ENCODE results near the gene PIP5K1B.

PIP5K1B gene

GRCh38 chr9:68897577-68898145 lies 192.6 kb downstream of the PIP5K1B start:
- DNase-seq (ENCODE audit: low read depth in 2 of 3, low spot score in 1 of 3), result no peak

GRCh38 chr9:68898781-68899439 lies 193.9 kb downstream of the PIP5K1B start:
- no peak for DNase-seq (ENCODE audit: low read depth in 2 of 3, low spot score in 1 of 3)

- DNase-seq (ENCODE audit: low read depth in 2 of 3, low spot score in 1 of 3), result no peak
Observed at GRCh38 chr9:68904454-68904853, 199.4 kb downstream of the PIP5K1B start.

DNA sequence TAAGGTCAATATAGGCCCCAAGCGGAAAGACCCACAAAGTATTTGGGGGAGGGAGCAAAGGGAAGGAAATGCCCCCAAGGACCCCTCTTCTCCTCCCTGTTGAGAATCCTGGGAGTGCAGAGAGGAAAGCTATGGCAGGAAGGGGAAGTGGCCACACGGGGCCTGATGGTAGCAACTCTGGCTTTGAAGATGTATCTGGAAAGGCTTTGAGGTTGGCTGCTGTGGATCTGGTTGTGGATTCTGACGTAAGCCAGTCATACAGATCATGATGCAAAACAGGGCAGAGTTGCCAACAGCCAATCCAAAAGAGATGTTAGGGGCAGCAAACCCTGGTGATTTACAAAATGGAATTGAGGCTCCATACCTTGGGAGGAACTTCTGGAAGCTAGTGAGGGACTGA lies 200.1 kb downstream of the PIP5K1B start:
- DNase-seq (ENCODE audit: low read depth in 2 of 3, low spot score in 1 of 3), result no peak

DNA sequence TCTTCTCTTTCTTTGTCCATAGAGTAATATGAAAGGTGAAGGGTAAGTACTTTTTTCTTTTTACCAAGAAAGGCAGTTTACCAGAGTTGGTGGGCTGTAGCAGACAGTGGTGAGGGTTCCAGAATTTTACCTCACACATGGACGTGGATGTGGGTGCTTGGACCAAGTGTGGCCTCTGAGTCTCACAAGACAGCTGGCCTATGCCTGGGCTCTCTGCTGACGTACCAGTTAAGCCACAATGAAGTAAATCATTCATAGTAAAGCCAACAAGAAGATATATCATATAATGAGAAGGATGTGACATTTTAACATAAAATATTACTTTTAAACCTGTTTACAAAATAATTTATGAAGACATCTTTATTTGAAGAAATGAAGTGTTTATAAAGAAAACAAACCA lies 202.9 kb downstream of the PIP5K1B start:
- DNase-seq (ENCODE audit: low read depth in 2 of 3, low spot score in 1 of 3), result no peak

GRCh38 chr9:68912561-68912960 lies 207.5 kb downstream of the PIP5K1B start:
- no peak for DNase-seq (ENCODE audit: low read depth in 2 of 3, low spot score in 1 of 3)

GRCh38 chr9:68913054-68913453 lies 208.0 kb downstream of the PIP5K1B start:
- no peak for DNase-seq (ENCODE audit: low read depth in 2 of 3, low spot score in 1 of 3)

DNA sequence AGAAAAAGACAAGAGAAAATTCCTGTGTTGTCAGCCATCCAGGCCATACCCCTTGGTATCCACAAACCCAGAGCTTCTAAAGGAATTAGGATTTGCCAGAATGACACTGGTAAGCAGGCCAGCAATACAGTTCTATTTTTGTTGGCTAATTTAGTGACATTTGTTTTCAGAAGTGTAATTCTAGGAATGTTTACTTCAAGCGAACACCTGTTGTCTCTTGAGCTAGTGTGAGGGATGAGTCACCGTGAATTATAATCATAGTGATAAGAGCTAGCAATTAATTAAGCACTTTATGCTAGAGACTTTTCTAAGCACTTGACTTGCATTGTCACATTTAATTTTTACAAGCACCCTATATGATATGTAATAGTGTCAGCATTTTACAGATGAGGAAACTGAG lies 209.7 kb downstream of the PIP5K1B start:
- no peak for DNase-seq (ENCODE audit: low read depth in 2 of 3, low spot score in 1 of 3)

DNA sequence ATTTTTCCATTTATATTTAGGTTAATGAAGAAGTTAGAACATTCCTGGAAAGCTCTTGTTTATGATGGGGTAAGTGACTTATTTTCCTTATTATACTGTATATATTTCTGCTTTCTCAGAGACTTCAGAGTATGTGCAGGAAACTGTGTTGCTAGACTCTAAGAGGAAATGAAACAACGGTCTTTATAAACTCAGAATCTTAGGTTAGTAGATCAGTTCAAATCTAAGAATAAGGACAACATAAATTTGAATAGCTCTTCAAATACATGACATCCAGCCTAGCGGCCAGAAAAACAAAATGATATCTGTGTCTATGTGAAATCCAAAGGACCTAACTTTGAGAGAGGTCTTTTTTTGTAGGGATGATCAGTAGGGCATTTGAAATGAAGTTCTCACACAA lies 214.6 kb downstream of the PIP5K1B start:
- DNase-seq (ENCODE audit: low read depth in 2 of 3, low spot score in 1 of 3), result no peak

- no peak for DNase-seq (ENCODE audit: low read depth in 2 of 3, low spot score in 1 of 3)
Observed at GRCh38 chr9:68920921-68921320, 215.9 kb downstream of the PIP5K1B start.

DNA sequence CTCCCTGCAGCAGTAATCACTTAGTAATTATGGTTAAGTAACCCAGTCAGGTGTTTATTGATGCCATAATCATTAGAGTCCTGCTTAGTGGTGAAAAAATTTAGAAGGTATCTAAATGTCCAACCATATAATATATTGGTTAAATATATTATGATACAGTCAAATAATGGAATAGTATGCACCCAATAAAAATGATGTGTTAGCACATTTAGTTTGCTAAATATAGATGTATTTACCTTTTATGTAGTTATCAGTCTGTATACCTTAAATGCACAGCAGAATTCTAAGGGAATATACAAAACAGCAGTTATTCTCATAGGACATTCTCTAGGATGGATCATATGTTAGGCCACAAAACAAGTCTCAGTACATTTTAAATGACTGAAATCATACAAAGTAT lies 218.4 kb downstream of the PIP5K1B start:
- DNase-seq (ENCODE audit: low read depth in 2 of 3, low spot score in 1 of 3), result no peak

GRCh38 chr9:68925175-68925574 lies 220.1 kb downstream of the PIP5K1B start:
- no peak for DNase-seq (ENCODE audit: low read depth in 2 of 3, low spot score in 1 of 3)

- DNase-seq (ENCODE audit: low read depth in 2 of 3, low spot score in 1 of 3), result no peak
Observed at GRCh38 chr9:68927165-68927564, 222.1 kb downstream of the PIP5K1B start.

- no peak for DNase-seq (ENCODE audit: low read depth in 2 of 3, low spot score in 1 of 3)
Observed at GRCh38 chr9:68931821-68932220, 226.8 kb downstream of the PIP5K1B start.

- no peak for DNase-seq (ENCODE audit: low read depth in 2 of 3, low spot score in 1 of 3)
Observed at GRCh38 chr9:68932458-68932857, 227.4 kb downstream of the PIP5K1B start.

DNA sequence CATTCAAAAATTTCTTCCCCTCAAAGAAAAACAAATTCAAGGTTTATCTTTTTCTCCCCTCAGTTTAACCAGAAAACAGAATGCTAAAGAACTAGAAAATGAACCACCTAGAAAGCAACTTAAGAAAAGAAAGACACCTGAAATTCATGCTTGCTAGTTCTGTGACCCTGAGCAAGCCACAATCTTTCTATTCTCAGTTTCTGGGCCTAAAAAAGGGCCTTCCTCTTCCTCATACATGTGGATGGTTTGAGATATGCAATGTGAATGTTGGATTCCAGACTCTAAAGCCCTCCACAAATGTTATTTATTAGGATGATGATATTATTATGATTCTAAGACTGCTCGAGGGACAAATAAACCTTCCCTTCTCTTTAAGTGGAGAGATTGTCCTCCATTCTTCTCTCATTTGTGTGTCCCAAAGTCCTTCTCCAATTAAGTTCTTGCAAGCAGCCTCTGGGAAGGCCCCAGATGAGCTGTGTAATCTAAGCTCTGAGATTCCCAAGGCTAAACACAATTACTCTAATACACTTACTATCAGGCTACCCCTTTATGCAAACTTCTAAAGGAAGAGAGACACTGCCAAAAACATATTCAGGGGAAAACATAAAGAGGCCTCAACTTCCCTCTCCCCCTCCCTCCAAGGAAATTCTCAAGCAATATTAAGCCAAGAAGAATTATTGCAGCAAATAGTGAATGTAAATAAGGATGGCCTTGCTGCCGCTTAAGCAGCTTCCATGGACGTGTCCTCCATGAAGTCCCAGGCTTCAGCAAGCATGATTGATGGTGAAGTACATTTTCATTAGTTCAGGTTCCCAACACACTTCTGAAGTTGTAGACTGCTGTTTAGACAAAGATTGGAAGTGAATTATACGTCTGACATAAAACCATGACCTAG lies 228.6 kb downstream of the PIP5K1B start:
- no peak for DNase-seq (ENCODE audit: low read depth in 2 of 3, low spot score in 1 of 3)

GRCh38 chr9:68934329-68934644 lies 229.2 kb downstream of the PIP5K1B start:
- no peak for DNase-seq (ENCODE audit: low read depth in 2 of 3, low spot score in 1 of 3)

DNA sequence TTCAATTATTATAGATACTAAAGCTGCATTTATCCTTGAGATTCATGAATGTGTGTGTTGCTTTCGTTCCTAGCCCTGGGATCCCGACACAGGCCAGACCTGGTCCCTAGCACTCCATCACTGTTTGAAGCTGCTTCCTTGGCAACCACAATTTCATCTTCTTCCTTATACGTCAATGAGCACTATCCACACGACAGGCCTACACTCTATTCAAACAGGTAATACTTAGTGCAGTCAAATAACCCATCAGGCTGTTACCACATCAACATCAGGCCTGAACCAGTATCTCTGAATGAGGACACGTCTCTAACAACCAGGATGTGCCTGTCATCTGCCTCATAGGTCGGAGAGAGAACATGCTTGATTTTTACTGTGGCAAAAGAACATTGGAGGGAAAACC lies 235.5 kb downstream of the PIP5K1B start:
- no peak for DNase-seq (ENCODE audit: low read depth in 2 of 3, low spot score in 1 of 3)

DNA sequence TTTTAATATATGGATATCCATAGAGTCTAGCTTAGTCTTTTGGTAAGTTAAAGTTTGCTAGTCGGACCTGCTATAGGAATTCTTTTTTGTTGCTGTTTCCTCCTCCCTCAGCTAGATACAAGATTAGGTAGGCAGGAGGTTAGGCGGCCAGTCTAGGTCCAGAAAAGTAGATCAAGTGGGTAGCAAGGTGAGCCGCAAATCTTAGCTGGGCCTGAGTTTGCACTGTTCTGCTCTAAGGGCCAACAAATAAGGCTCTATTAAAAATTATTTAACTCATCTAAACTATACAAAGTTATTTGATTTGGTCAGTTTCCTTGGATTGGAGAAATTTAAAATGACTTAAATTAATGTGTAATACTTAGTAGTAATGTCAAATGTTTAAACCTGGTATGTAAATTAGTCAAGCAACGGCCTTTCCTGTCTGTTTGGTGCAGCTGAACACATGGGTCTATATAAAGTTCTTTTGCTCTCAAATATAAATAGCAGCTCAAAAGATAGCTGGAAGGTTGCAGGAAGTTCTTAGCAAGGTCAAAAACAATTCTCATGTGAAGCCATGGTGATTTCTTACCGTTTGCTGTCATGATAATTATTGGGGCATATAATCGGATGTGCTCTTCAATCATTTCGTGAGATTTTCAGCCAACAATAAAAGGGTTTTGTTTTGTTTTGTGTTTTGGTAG lies 236.9 kb downstream of the PIP5K1B start:
- no peak for DNase-seq (ENCODE audit: low read depth in 2 of 3, low spot score in 1 of 3)

DNA sequence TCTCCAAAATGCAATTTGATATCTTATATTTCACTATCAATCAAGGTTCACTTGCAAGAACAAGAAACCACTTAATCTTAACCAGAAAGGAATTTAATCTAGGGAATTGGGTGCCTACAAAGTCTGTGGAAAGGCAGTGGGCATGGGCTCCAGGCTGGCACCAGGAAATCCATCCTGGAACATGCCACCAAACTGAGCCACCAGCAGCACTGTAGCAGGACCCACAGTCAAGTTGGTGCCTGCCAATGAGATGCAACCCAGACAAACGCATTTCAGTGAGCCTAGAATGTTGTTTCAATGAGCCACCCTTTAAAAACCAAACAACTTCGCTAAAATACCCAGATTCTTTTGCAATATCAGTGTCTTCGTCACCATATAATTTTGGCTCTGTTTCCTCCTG lies 237.8 kb downstream of the PIP5K1B start:
- DNase-seq (ENCODE audit: low read depth in 2 of 3, low spot score in 1 of 3), result no peak

GRCh38 chr9:68947015-68947414 lies 242.0 kb downstream of the PIP5K1B start:
- no peak for DNase-seq (ENCODE audit: low read depth in 2 of 3, low spot score in 1 of 3)
